Calu3 (cell line): ENCODE data around the gene NPDC1. TPM values are rescaled to one million over a fixed set of nuclear protein-coding genes. Genes with fewer than 3 reads are reported as not detected.

Experiments used
- BruUV-seq: library from RNA; stranded (reverse); fragments of 400-500 nt; replicated peaks from 2 replicates; lab custom pipeline; 2021; lab: Mats Ljungman, UMichigan
- CTCF ChIA-PET: fragments of 300-600 bp; sonication (Branson Sonifier 250); formaldehyde crosslinking; loops from one replicate; lab custom pipeline; 2022; ENCODE audit warnings: antibody characterized with exemption; lab: Charles Lee
- DNase-seq: peaks from one replicate; pipeline ENCODE4 v3.0.0; 2022
- H3K27ac Mint-ChIP-seq: one replicate; pipeline ENCODE4 v1.8.0; 2022; ENCODE audit warnings: mixed read lengths; ENCODE audit not compliant: unreplicated experiment
- H3K27me3 Mint-ChIP-seq: one replicate; pipeline ENCODE4 v1.8.0; 2022; ENCODE audit warnings: mixed read lengths; ENCODE audit not compliant: unreplicated experiment
- H3K36me3 Mint-ChIP-seq: one replicate; pipeline ENCODE4 v1.8.0; 2022; ENCODE audit warnings: mild to moderate bottlenecking, moderate library complexity, mixed read lengths; ENCODE audit not compliant: insufficient read depth, unreplicated experiment
- H3K4me1 Mint-ChIP-seq: one replicate; pipeline ENCODE4 v1.8.0; 2022; ENCODE audit warnings: mild to moderate bottlenecking, low read depth, mixed read lengths; ENCODE audit not compliant: unreplicated experiment
- H3K4me3 Mint-ChIP-seq: one replicate; pipeline ENCODE4 v1.8.0; 2022; ENCODE audit warnings: mild to moderate bottlenecking, low read depth, moderate library complexity, mixed read lengths; ENCODE audit not compliant: unreplicated experiment
- H3K9me3 Mint-ChIP-seq: one replicate; pipeline ENCODE4 v1.8.0; 2022; ENCODE audit warnings: low read depth, mixed read lengths; ENCODE audit not compliant: unreplicated experiment
- intact Hi-C: fragments of 100-400 bp; cut with micrococcal nuclease; formaldehyde crosslinking; loops from one replicate; pipeline ENCODE4 v1.10.0; 2022; ENCODE audit not compliant: unreplicated experiment
- total RNA-seq: library from RNA; stranded (reverse); gene quantifications from 2 replicates; pipeline ENCODE4 v1.2.3, GENCODE V29; 2022
- TF ChIP-seq, protein P1 (sequence below): fragments of 200-600 bp; IDR thresholded peaks from one replicate; pipeline ENCODE4 v1.8.0; 2022; ENCODE audit warnings: antibody characterized with exemption; ENCODE audit not compliant: unreplicated experiment

Gene NPDC1
- total RNA-seq, 1 experiment from 2014 or later = 65.2 TPM

GRCh38 chr9:137019891-137020683 lies 25.9 kb downstream of the NPDC1 start:
- H3K36me3 Mint-ChIP-seq = peaks cover 19% of the 10 kb centered on the region
- no TSS peak for BruUV-seq
- H3K27ac Mint-ChIP-seq = no peak overlapping the region
- CTCF ChIA-PET = no interaction called here
- no peak for DNase-seq
- no peaks in the 10 kb centered on the region for H3K9me3 Mint-ChIP-seq
- H3K27me3 Mint-ChIP-seq = no peaks in the 10 kb centered on the region
- TF ChIP-seq, protein P1, sequence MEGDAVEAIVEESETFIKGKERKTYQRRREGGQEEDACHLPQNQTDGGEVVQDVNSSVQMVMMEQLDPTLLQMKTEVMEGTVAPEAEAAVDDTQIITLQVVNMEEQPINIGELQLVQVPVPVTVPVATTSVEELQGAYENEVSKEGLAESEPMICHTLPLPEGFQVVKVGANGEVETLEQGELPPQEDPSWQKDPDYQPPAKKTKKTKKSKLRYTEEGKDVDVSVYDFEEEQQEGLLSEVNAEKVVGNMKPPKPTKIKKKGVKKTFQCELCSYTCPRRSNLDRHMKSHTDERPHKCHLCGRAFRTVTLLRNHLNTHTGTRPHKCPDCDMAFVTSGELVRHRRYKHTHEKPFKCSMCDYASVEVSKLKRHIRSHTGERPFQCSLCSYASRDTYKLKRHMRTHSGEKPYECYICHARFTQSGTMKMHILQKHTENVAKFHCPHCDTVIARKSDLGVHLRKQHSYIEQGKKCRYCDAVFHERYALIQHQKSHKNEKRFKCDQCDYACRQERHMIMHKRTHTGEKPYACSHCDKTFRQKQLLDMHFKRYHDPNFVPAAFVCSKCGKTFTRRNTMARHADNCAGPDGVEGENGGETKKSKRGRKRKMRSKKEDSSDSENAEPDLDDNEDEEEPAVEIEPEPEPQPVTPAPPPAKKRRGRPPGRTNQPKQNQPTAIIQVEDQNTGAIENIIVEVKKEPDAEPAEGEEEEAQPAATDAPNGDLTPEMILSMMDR = no peak
- H3K4me3 Mint-ChIP-seq = no peak overlapping the region
- intact Hi-C loops = no loop called here
- H3K4me1 Mint-ChIP-seq = no peaks in the 10 kb centered on the region

DNA sequence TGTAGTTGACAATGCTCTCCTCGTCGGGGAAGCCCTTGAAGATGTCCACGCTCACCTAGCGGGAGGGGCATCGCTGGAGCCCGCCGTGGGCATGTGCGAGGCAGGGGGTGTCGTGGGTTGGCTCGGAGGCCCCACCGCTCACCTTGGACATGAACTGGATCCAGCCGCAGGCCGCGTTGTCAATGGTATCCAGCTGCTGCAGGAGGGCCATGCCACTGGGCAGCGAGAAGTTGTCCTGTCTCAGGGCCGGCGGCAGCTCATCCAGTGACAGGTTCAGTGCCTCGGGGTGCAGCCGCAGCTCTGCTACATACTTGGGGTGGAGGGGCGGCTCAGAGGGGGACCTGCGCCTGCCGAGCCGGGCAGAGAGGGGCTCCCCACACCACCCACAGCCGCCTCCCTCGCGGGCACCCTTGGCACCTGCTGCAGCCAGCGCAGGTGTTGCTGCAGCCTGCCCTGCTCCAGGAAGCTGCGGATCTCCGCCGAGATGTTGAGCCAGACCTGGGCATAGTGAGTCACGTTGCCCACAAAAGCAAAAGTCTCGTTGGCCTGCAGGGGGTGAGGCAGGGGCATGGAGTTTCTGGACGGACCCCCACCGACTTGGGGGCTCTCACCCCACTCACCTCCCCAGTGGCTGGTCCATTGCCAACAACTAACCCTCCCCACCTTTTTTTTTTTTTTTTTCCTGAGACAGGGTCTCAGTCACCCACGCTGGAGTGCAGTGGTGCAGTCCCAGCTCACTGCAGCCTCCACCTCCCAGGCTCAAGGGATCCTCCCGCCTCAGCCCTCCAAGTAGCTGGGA lies 27.0 kb downstream of the NPDC1 start:
- CTCF ChIA-PET = interaction anchor here (0.6 kb wide), 1 partner anchor 81 kb away, joined by 5 read pairs; no protein-coding TSS in a partner anchor
- no peaks in the 10 kb centered on the region for H3K27me3 Mint-ChIP-seq
- H3K9me3 Mint-ChIP-seq = no peaks in the 10 kb centered on the region
- intact Hi-C loops = no loop called here
- TF ChIP-seq, protein P1 = no peak
- BruUV-seq = no TSS peak
- peaks cover 20% of the 10 kb centered on the region for H3K36me3 Mint-ChIP-seq
- DNase-seq = no peak
- H3K27ac Mint-ChIP-seq = no peak overlapping the region
- H3K4me1 Mint-ChIP-seq = no peaks in the 10 kb centered on the region
- no peak overlapping the region for H3K4me3 Mint-ChIP-seq

- Mint-ChIP-seq H3K9me3 (no peaks in the 10 kb centered on the region), H3K27me3 (no peaks in the 10 kb centered on the region), H3K36me3 (peaks cover 18% of the 10 kb centered on the region), H3K27ac (no peak overlapping the region), H3K4me3 (no peak overlapping the region), H3K4me1 (no peaks in the 10 kb centered on the region)
- BruUV-seq = no TSS peak
- DNase-seq = no peak
- TF ChIP-seq, protein P1 = no peak
- intact Hi-C loops = no loop called here
- CTCF ChIA-PET = interaction anchor here (0.5 to 1.0 kb wide), 3 partner anchors 12 to 256 kb away, joined by 3 to 5 read pairs (median 3); no protein-coding TSS in a partner anchor
Observed at GRCh38 chr9:137017791-137018497, 28.0 kb downstream of the NPDC1 start.

DNA sequence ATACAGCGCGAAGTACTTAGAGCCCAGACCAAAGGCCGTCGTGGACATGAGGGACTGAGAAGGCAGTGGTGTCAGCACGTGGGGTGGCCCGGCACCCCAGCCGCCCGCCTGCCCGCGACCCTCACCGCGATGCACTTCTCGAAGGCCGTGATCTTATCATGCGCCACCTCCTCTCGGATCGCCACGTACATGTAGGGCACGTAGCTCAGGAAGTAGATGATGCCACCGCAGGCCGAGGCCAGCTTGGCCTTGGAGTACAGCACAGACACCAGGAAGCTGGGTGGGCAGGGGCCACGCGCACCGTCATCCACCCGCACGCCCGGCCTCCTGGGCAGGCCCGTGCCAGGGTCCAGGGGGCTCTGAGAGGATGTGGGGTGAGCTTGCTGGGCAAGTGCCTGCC lies 28.9 kb downstream of the NPDC1 start:
- intact Hi-C loops = no loop called here
- H3K9me3 Mint-ChIP-seq = no peaks in the 10 kb centered on the region
- no TSS peak for BruUV-seq
- DNase-seq = no peak
- TF ChIP-seq, protein P1 = no peak
- H3K36me3 Mint-ChIP-seq = peaks cover 15% of the 10 kb centered on the region
- no peaks in the 10 kb centered on the region for H3K27me3 Mint-ChIP-seq
- no peaks in the 10 kb centered on the region for H3K4me1 Mint-ChIP-seq
- no peak overlapping the region for H3K4me3 Mint-ChIP-seq
- CTCF ChIA-PET = interaction anchor here (1.0 kb wide), 1 partner anchor 12 kb away, joined by 3 read pairs; no protein-coding TSS in a partner anchor
- no peak overlapping the region for H3K27ac Mint-ChIP-seq
